ENCODE data around the gene RNF138.

- no peak for TF ChIP-seq CTCF (IDR thresholded peaks at IDR 0.05)
- TF ChIP-seq POLR2A (IDR thresholded peaks at IDR 0.05), result peak in 1 of 2 donors; percentile 17
Measured at GRCh38 chr18:32048507-32049091, 43.1 kb upstream of the RNF138 start.
